Thyroid gland (tissue), 4 donors: ENCODE results near the gene ATRN.

ENCODE experiments used
- CTCF ChIP-seq, 6 experiments: fragments of 200-600 bp in 3 of 6; fragments of 450-650 bp in 3 of 6; sonication (generic) in 3 of 6; IDR thresholded peaks; one replicate each; pipeline ENCODE4 v1.5.1; 2016 to 2019; ENCODE audit warnings: antibody characterized with exemption in 6 of 6, mild to moderate bottlenecking in 2 of 6, inconsistent platforms in 1 of 6, moderate library complexity in 1 of 6
- POLR2A ChIP-seq, 2 donors: fragments of 450-650 bp; IDR thresholded peaks; one replicate each; pipeline ENCODE4 v1.6.1; 2017; ENCODE audit warnings: antibody characterized with exemption in 2 of 2, mild to moderate bottlenecking in 2 of 2, moderate library complexity in 1 of 2

DNA sequence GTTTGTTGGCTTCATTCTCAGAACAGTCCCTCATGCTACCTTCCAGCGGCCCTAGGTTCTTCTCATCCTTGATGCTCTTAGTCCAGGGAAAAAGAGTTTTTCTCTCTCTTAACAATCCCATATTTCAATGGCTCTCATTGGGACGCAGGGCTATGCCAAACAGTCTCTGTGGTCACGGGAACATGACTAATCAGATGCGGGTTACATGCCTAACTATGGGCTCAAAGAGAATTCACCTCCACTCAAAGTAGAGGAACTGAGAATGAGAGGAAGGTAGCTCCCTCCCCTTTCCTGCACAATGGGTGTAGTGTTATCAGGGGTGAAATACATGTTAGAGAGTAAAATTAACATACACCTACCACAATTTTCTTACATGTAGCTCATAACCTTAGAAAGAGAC lies 18.1 kb upstream of the ATRN start:
- TF ChIP-seq CTCF (IDR thresholded peaks at IDR 0.05) (no peak), POLR2A (IDR thresholded peaks at IDR 0.05) (no peak)
